Heart left ventricle (tissue), 16 donors: ENCODE data around the gene ZNF57. TPM values are rescaled to one million over a fixed set of nuclear protein-coding genes. Genes with fewer than 3 reads are reported as not detected.

ENCODE experiments used
- ATAC-seq, 4 donors: fragments of 200-7000 bp; cut with Tn5 transposase; one replicate each; pipeline ENCODE4 v1.9.1; 2020 to 2022; ENCODE audit warnings: moderate library complexity in 4 of 4, mild to moderate bottlenecking in 3 of 4, moderate number of reproducible peaks in 1 of 4
- DNase-seq, 5 donors: peaks; one replicate each; pipeline ENCODE4 v3.0.0-alpha.2; 2020
- H3K27ac ChIP-seq, 12 donors: fragments of 200-600 bp; sonication (generic) in 4 of 12; one replicate each; pipeline versions ENCODE4 v1.5.0 to v1.8.0; 2016 to 2022; ENCODE audit warnings: mild to moderate bottlenecking in 2 of 12
- H3K27me3 ChIP-seq, 9 donors: fragments of 200-600 bp; sonication (generic) in 2 of 9; one replicate each; pipeline versions ENCODE4 v1.5.1 to v1.8.0; 2016 to 2022; ENCODE audit warnings: mild to moderate bottlenecking in 3 of 9
- H3K36me3 ChIP-seq, 9 donors: fragments of 200-600 bp; sonication (generic) in 2 of 9; one replicate each; pipeline versions ENCODE4 v1.5.0 to v1.8.0; 2018 to 2022; ENCODE audit warnings: mild to moderate bottlenecking in 2 of 9
- H3K4me1 ChIP-seq, 12 donors: fragments of 200-600 bp; sonication (generic) in 4 of 12; one replicate each; pipeline versions ENCODE4 v1.5.0 to v1.8.0; 2016 to 2022; ENCODE audit warnings: mild to moderate bottlenecking in 3 of 12
- H3K4me3 ChIP-seq, 12 donors: fragments of 200-600 bp; sonication (generic) in 4 of 12; one replicate each; pipeline versions ENCODE4 v1.5.0 to v1.8.0; 2017 to 2022; ENCODE audit warnings: mild to moderate bottlenecking in 9 of 12, moderate library complexity in 4 of 12
- H3K9me3 ChIP-seq, 12 donors: fragments of 200-600 bp; sonication (generic) in 4 of 12; one replicate each; pipeline versions ENCODE4 v1.5.0 to v1.8.0; 2016 to 2022; ENCODE audit warnings: mild to moderate bottlenecking in 1 of 12
- POLR2A ChIP-seq, 2 donors: fragments of 450-650 bp; IDR thresholded peaks; one replicate each; pipeline ENCODE4 v1.6.1; 2017; ENCODE audit warnings: antibody characterized with exemption in 2 of 2, mild to moderate bottlenecking in 2 of 2, moderate library complexity in 2 of 2
- WGBS, 4 donors: extraction: QIAGEN DNeasy Blood & Tissue Kit in 2 of 4; methylation state at CpG; one replicate each; pipeline versions ENCODE4 v1.1.5 to v1.1.7; 2013 to 2018; 5-methylcytosine and 5-hydroxymethylcytosine counted together
- intact Hi-C, 10 donors: fragments of 100-400 bp; cut with DNase I; formaldehyde crosslinking; loops; one replicate each; pipeline versions ENCODE4 v1.11.1 to v1.14.2; 2022
- polyA plus RNA-seq, 2 donors: library from polyadenylated mRNA; stranded (reverse); fragments of 200-250 nt; gene quantifications; one replicate each; pipeline ENCODE4 v1.2.3, GENCODE V29; 2013
- total RNA-seq, 9 donors: library from RNA; depleted of rRNA in 2 of 9; stranded (reverse); fragments of >200 nt in 2 of 9; fragmentation: NEBNext Ultra II Directional in 3 of 9; extraction: Animal tissue kit (Norgen Biotek cat#: 25700) in 3 of 9; gene quantifications; one replicate each; pipeline versions ENCODE4 v1.1.0 to v1.2.4, GENCODE V29; 2016 to 2023
- TF ChIP-seq, protein P1 (sequence below), 12 donors: fragments of 200-600 bp; sonication (generic) in 4 of 12; IDR thresholded peaks; one replicate each; pipeline versions ENCODE4 v1.5.0 to v1.8.0; 2018 to 2022; ENCODE audit warnings: antibody characterized with exemption in 12 of 12, mild to moderate bottlenecking in 5 of 12
- donor health status: ischemic (EF 13 %, LVEDD 7.1; RV severe dilation, severe dysfunction).
- donor health status: healthy with polysubstance abuse.
- donor health status: DM: no; HTN: yes; CAD: no.
- donor health status: DM: no; HTN: no; CAD: no.
- donor health status: ischemic (EF 25% LVEDD 6.9; RV normal size, moderate dysfunction).
- donor health status: ischemic (EF 25% LVEDD 5.7; RV mildly dilated, moderate dysfunction).
- donor health status: healthy.
- donor health status: DM: yes; HTN: yes; CAD: no.
- donor health status: ischemic (EF 35%, LVEDD 5.7; RV mildly dilated, moderate dysfunction).
- donor health status: nonischemic (EF 11% LVEDD 7.7; RV severe dilation, severe dysfunction).
- donor health status: DM: yes; HTN: yes; CAD: no.
- donor health status: PGD.
- donor health status: ischemic (EF 29% LVEDD 5.4; RV normal size, mild dysfunction).
- donor health status: nonischemic (EF 23%, LVEDD 6.1; RV moderate dilation, normal function).

The ZNF57 gene
- total and polyA plus RNA-seq, 11 donors = 2.1 to 5.6 (median 3.3) TPM

DNA sequence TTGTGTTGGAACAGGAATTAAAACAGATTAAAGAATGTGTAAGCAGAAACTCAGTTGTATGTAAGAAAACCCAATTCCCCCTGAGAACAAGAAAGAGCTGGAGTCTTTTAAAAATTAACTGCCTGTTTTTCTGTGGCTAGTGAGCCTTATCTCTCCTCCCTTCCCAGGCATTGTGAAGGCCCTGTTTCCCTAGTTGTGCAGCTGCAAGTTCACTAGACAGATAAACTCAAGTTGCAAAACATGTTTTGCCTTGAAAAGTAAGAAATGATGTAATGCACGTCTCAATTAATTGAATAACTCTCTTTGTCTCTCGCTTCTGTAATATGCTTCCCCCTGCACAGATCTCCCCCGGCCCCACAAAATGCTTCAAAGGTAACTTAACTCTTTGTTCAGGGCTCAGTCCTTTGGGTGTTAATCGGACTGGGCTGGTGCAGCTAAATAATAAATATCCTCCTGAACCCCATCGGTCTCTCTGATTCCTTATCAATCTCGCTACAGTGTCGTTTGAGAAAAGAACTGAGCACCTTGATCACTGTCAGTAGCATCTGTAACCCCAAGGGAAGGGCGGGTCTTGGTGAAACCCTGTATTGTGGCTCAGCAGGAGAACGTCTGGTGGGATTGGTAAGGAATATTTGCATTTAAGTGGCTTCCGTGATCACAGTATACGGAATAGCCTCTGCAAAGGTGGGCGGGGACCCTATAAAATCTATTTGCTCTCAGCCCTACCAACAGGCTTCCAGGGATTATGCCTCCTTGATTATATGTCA, 35.2 kb upstream of the ZNF57 start:
- Histone ChIP-seq H3K4me1 (no peaks in the 10 kb centered on the region), H3K36me3 (no peaks in the 10 kb centered on the region), H3K4me3 (no peak overlapping the region), H3K9me3 (peaks cover 0 to 8% (median 0%) of the 10 kb centered on the region in 12 donors), H3K27me3 (no peaks in the 10 kb centered on the region), H3K27ac (no peak overlapping the region)
- TF ChIP-seq, protein P1, sequence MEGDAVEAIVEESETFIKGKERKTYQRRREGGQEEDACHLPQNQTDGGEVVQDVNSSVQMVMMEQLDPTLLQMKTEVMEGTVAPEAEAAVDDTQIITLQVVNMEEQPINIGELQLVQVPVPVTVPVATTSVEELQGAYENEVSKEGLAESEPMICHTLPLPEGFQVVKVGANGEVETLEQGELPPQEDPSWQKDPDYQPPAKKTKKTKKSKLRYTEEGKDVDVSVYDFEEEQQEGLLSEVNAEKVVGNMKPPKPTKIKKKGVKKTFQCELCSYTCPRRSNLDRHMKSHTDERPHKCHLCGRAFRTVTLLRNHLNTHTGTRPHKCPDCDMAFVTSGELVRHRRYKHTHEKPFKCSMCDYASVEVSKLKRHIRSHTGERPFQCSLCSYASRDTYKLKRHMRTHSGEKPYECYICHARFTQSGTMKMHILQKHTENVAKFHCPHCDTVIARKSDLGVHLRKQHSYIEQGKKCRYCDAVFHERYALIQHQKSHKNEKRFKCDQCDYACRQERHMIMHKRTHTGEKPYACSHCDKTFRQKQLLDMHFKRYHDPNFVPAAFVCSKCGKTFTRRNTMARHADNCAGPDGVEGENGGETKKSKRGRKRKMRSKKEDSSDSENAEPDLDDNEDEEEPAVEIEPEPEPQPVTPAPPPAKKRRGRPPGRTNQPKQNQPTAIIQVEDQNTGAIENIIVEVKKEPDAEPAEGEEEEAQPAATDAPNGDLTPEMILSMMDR (IDR thresholded peaks at IDR 0.05) = no peak
- no peak for TF ChIP-seq POLR2A (IDR thresholded peaks at IDR 0.05)
- 51 to 62% (median 56%) methylated on average over 12 of the region's 12 CpGs for WGBS, 4 donors
- ATAC-seq = no peak
- intact Hi-C loops = loop anchor here in 3 of 10 donors (5.0 to 10.0 kb wide), 3 partner anchors 211 to 221 kb away; no protein-coding TSS in a partner anchor
- DNase-seq = no peak

DNA sequence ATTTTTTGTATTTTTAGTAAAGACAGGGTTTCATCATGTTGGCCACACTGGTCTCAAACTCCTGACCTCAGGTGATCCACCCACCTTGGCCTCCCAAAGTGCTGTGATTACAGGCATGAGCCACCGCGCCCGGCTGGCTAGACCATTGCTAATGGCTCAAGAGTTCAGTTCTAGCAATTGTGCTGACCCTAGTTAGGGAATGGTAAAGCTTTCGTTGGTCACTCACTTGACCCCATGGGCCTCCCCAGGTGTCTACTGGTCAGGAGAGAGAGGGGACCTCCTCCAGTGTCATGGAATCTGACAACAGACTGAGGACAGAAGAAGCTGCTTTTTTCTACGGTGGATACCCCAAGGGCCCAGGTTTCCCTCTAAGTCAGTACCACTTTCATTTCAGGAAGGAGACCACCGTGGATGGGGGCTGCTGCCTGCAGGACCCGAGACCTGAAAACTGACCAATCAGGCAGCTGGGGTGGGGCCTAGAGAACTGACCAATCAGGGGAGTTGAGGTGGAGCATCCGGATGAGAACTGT, 34.2 kb upstream of the ZNF57 start:
- H3K27ac ChIP-seq = no peak overlapping the region
- H3K4me1 ChIP-seq = no peaks in the 10 kb centered on the region
- intact Hi-C loops = loop anchor here in 3 of 10 donors (5.0 to 10.0 kb wide), 3 partner anchors 212 to 222 kb away; no protein-coding TSS in a partner anchor
- DNase-seq (no peak), ATAC-seq (no peak)
- H3K9me3 ChIP-seq = peaks cover 0 to 3% (median 0%) of the 10 kb centered on the region in 12 donors
- H3K4me3 ChIP-seq = no peak overlapping the region
- 76 to 85% (median 79%) methylated on average over 8 of the region's 8 CpGs for WGBS, 4 donors
- no peaks in the 10 kb centered on the region for H3K36me3 ChIP-seq
- TF ChIP-seq, protein P1 (IDR thresholded peaks at IDR 0.05) = no peak
- TF ChIP-seq POLR2A (IDR thresholded peaks at IDR 0.05) = no peak
- no peaks in the 10 kb centered on the region for H3K27me3 ChIP-seq

DNA sequence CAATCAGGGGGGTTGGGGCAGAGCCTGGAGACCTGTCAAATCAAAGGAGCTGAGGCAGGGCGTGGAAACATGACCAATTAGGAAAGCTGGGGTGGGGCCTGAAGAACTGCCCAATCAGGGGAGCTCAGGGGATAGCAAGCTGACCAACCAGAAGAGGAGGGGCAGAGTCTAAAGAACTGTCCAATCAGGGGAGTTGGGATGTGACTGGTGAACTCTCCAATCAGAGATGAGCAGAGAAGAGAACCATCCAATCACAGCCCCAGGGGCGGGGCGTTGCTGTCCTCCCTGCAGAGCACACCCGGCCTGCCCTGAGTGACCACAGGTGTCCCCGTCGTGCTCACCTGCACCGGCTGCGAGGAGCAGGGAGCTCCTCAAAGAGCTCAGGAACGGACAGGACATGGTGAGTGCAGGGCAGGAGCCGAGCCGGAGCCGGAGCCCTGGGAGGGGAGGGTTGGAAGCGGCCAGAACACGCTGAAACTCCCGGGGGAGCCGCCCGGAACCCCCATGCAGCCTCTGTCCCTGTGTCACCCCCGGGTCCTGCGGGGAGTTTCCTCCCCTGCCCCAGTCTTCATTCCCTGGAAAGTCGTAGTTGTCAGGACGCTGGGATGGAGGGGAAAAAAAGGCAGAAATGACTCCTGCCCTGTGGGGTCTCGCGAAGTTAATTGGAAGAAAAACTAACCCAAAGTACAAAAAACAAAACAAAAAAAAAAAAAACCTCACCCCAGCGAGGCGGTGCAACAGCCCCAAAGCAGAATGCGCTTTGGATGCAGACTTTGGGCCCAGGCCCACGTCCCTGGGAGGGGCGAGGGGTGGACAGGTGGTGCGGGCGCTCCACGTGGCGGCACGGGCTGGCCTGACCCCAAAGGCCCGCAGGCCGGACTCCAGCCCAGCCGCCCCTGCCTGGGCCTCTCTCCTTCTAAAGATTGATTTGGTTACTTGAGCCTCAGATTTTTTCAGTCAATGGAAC, 33.4 kb upstream of the ZNF57 start, which contains the start of gene ZNF556:
Gene ZNF556, plus strand, starts transcription at position 311 of the 967 bp plus-strand sequence. Its CDS starts 87 bp downstream, at position 398.
- Histone ChIP-seq H3K4me1 (no peaks in the 10 kb centered on the region), H3K27me3 (no peaks in the 10 kb centered on the region), H3K4me3 (no peak within 1 kb of the TSS), H3K27ac (no peak within 1 kb of the TSS), H3K36me3 (no peaks in the 10 kb centered on the region), H3K9me3 (peaks cover 0 to 9% (median 0%) of the 10 kb centered on the region in 12 donors)
- intact Hi-C loops = loop anchor here in 3 of 10 donors (5.0 to 10.0 kb wide), 3 partner anchors 213 to 223 kb away; no protein-coding TSS in a partner anchor
- ATAC-seq = peak in 3 of 4 donors; percentile 36 to 79 (median 42)
- TF ChIP-seq, protein P1 (IDR thresholded peaks at IDR 0.05) = no peak
- TF ChIP-seq POLR2A (IDR thresholded peaks at IDR 0.05) = no peak
- DNase-seq = no peak
- WGBS, 4 donors = 82 to 90% (median 85%) methylated on average over 29 to 36 of the region's 36 CpGs
